Testis (tissue), 3 donors: ENCODE data around the gene PNPLA6. TPM values are rescaled to one million over a fixed set of nuclear protein-coding genes. Genes with fewer than 3 reads are reported as not detected.

Source experiments
- DNase-seq: peaks from one replicate; pipeline ENCODE4 v3.0.0-alpha.2; 2019
- H3K27ac ChIP-seq, 2 donors: fragments of 200-600 bp; sonication (generic); one replicate each; pipeline ENCODE4 v1.5.1; 2019
- H3K27me3 ChIP-seq: fragments of 200-600 bp; sonication (generic); one replicate; pipeline ENCODE4 v1.5.1; 2019
- H3K36me3 ChIP-seq: fragments of 200-600 bp; sonication (generic); one replicate; pipeline ENCODE4 v1.5.1; 2017; ENCODE audit warnings: low read depth; ENCODE audit errors: missing control alignments
- H3K4me1 ChIP-seq: fragments of 200-600 bp; sonication (generic); one replicate; pipeline ENCODE4 v1.5.1; 2019
- H3K4me3 ChIP-seq, 2 donors: fragments of 200-600 bp; sonication (generic); one replicate each; pipeline ENCODE4 v1.5.1; 2017 to 2019
- H3K9me3 ChIP-seq: fragments of 200-600 bp; sonication (generic); one replicate; pipeline ENCODE4 v1.5.1; 2017
- POLR2A ChIP-seq: fragments of 450-650 bp; IDR thresholded peaks from one replicate; pipeline ENCODE4 v1.6.1; 2017; ENCODE audit warnings: antibody characterized with exemption, mild to moderate bottlenecking, moderate library complexity
- WGBS, 2 donors: methylation state at CpG; one replicate each; pipeline ENCODE4 v1.1.5; 2018; 5-methylcytosine and 5-hydroxymethylcytosine counted together
- intact Hi-C: fragments of 100-400 bp; cut with DNase I; formaldehyde crosslinking; loops from one replicate; pipeline ENCODE4 v1.15.1; 2023; ENCODE audit warnings: low total_unique reads
- polyA plus RNA-seq: library from polyadenylated mRNA; stranded (reverse); fragments of 350-450 nt; fragmentation: Illumina TruSeq; extraction: RNeasy Lipid Tissue Mini Kit (QIAGEN cat#74804); gene quantifications from one replicate; pipeline ENCODE4 v1.2.3, GENCODE V29; 2014; ENCODE audit warnings: low read depth, low replicate concordance; ENCODE audit not compliant: insufficient read depth
- total RNA-seq, 2 donors: library from RNA; depleted of rRNA; stranded (reverse); fragments of >200 nt; gene quantifications; one replicate each; pipeline ENCODE4 v1.2.3, GENCODE V29; 2016
- TF ChIP-seq, protein P1 (sequence below), 3 experiments: fragments of 450-650 bp in 2 of 3; fragments of 200-600 bp in 1 of 3; sonication (generic) in 1 of 3; IDR thresholded peaks; one replicate each; pipeline ENCODE4 v1.5.1; 2016 to 2019; ENCODE audit warnings: antibody characterized with exemption in 3 of 3, mild to moderate bottlenecking in 2 of 3, moderate library complexity in 1 of 3

Gene PNPLA6
- total and polyA plus RNA-seq, 3 donors from 2014 or later = 109 to 153 (median 143) TPM

DNA sequence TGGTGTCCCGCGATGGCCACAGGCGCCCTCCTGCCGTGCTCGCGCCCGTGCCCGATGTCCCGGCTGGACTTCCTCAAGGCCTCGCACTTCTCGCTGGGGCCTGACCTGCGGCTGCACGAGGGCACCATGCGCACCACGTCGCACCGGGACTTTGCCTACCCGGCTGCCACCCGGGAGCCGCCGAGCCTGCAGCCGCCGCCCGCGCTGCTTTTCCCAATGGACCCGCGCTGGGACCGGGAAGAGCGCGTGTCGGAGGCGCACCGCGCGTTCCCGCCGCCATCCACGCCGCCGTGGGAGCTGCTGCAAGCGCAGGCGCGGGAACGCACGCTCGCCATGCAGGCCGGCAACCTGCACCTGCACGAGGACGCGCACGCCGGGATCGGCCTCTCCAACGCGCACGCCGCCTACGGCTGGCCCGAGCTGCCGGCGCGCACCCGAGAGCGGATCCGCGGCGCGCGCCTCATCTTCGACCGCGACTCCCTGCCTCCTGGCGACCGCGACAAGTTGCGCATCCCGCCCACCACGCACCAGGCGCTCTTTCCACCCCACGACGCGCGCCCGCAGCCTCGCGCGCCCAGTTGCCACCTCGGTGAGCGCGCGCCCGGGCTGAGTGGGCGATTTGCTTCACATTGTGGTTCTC is 34.6 kb upstream of the PNPLA6 start:
- Histone ChIP-seq H3K36me3 (no peaks in the 10 kb centered on the region), H3K4me3 (peak overlapping the region; percentile 19 to 50), H3K4me1 (peaks cover 6% of the 10 kb centered on the region), H3K27ac (no peak overlapping the region), H3K27me3 (no peaks in the 10 kb centered on the region), H3K9me3 (no peaks in the 10 kb centered on the region)
- WGBS, 2 donors = 1% methylated on average over 81 of the region's 93 CpGs; no CpG with 5 or more reads in 1 of the 2 donors
- intact Hi-C loops = no loop called here
- peak; percentile 89 for DNase-seq
- TF ChIP-seq, protein P1, sequence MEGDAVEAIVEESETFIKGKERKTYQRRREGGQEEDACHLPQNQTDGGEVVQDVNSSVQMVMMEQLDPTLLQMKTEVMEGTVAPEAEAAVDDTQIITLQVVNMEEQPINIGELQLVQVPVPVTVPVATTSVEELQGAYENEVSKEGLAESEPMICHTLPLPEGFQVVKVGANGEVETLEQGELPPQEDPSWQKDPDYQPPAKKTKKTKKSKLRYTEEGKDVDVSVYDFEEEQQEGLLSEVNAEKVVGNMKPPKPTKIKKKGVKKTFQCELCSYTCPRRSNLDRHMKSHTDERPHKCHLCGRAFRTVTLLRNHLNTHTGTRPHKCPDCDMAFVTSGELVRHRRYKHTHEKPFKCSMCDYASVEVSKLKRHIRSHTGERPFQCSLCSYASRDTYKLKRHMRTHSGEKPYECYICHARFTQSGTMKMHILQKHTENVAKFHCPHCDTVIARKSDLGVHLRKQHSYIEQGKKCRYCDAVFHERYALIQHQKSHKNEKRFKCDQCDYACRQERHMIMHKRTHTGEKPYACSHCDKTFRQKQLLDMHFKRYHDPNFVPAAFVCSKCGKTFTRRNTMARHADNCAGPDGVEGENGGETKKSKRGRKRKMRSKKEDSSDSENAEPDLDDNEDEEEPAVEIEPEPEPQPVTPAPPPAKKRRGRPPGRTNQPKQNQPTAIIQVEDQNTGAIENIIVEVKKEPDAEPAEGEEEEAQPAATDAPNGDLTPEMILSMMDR (IDR thresholded peaks at IDR 0.05) = no peak
- no peak for TF ChIP-seq POLR2A

DNA sequence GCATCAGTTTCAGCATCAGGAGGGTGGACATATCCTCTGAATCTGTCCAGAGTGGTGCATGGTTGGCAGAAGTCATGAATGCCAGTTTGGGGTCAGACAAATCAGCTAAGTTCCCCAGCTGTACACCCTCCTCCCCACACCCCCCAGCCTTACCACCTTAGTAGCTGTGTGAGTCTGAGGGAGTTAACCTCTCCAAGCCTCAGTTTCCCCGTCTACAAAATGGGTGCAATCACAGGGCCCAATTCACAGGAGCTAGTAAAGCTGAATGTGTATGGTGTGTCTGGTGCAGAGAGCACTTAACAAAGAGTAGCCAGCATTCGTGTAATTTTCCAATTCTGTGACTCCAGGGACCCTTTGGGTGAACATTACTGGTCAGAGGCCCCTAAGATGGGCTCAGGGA is 33.0 kb upstream of the PNPLA6 start:
- H3K9me3 ChIP-seq = no peaks in the 10 kb centered on the region
- no peaks in the 10 kb centered on the region for H3K27me3 ChIP-seq
- peaks cover 6% of the 10 kb centered on the region for H3K4me1 ChIP-seq
- no peak overlapping the region for H3K4me3 ChIP-seq
- no peak for TF ChIP-seq POLR2A
- TF ChIP-seq, protein P1 (IDR thresholded peaks at IDR 0.05) = no peak
- no peak for DNase-seq
- WGBS, 2 donors = 38 to 56% methylated on average over 2 of the region's 2 CpGs
- H3K36me3 ChIP-seq = no peaks in the 10 kb centered on the region
- intact Hi-C loops = no loop called here
- no peak overlapping the region for H3K27ac ChIP-seq

DNA sequence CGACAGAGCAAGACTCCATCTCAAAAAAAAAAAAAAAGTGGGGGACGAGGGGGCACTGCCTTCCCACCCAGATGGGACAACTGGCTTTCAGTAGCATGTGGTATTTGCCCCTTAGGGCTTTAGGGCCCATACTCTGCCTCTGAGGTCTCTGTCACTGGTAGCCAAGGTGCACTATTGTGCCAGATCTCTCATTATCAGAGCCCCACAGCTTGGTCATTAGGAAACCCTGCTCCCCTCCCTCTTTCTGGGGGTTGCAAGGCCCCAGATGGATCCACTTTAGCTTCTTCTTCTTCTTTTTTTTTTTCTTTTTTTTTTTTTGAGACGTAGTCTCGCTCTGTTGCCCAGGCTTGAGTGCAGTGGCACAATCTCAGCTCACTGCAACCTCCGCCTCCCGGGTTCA is 30.8 kb upstream of the PNPLA6 start:
- TF ChIP-seq POLR2A = no peak
- TF ChIP-seq, protein P1 (IDR thresholded peaks at IDR 0.05) = no peak
- WGBS, 2 donors = 91 to 93% methylated on average over 6 of the region's 6 CpGs
- Histone ChIP-seq H3K4me1 (peaks cover 6% of the 10 kb centered on the region), H3K27me3 (no peaks in the 10 kb centered on the region), H3K36me3 (no peaks in the 10 kb centered on the region), H3K9me3 (no peaks in the 10 kb centered on the region), H3K27ac (no peak overlapping the region), H3K4me3 (no peak overlapping the region)
- intact Hi-C loops = no loop called here
- DNase-seq = no peak

DNA sequence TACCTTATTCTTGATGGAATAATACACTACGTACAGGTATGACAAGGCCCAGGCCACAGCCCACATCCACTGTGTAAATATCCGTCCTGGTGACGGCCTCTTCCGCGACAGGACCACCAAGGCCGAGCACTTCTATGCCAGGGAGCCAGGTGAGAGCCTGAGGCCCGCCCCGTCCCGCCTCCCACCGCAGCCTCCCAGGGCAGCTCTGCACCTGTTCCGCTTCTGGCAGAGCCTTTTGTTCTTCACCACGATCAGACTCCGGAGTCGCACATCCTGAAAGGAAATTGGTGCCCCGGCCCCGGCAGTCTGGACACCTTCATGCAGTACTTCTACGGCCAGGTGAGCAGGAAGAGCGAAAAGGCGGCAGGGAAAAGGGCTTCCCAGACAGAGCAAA is 30.2 kb upstream of the PNPLA6 start:
- no peaks in the 10 kb centered on the region for H3K27me3 ChIP-seq
- H3K4me3 ChIP-seq = peak overlapping the region in 1 of 2 donors; percentile 34
- intact Hi-C loops = no loop called here
- H3K27ac ChIP-seq = no peak overlapping the region
- no peak for TF ChIP-seq POLR2A
- TF ChIP-seq, protein P1 (IDR thresholded peaks at IDR 0.05) = no peak
- H3K4me1 ChIP-seq = peaks cover 6% of the 10 kb centered on the region
- DNase-seq = no peak
- H3K9me3 ChIP-seq = no peaks in the 10 kb centered on the region
- WGBS, 2 donors = 19 to 33% methylated on average over 9 to 19 of the region's 19 CpGs
- H3K36me3 ChIP-seq = no peaks in the 10 kb centered on the region
